T-helper 2 cell (primary cell): ENCODE data around the gene SPATA25.
"Not testable (repeated sequence)": the region's sequence is repeated elsewhere in the genome, so short reads cannot be mapped to it uniquely, and the experiment has no call there.

ENCODE experiments used
- DNase-seq, 5 experiments: peaks; one replicate each; pipeline versions ENCODE4 v3.0.0 to v3.0.0-alpha.2; 2012 to 2022

SPATA25 gene

GRCh38 chr20:45913116-45913515 is 25.7 kb upstream of the SPATA25 start:
- no peak for DNase-seq

- DNase-seq: no peak
These were observed 24.9 kb upstream of the SPATA25 start for GRCh38 chr20:45912344-45912682.

- peak in 2 of 5 experiments; percentile 41 to 47 for DNase-seq
These were observed 24.3 kb upstream of the SPATA25 start, which contains the start of gene PLTP for GRCh38 chr20:45911486-45912343. Gene PLTP, minus strand, starts transcription at chr20:45912155. Its CDS starts 703 bp downstream, at chr20:45911452.

- DNase-seq: peak; percentile 72 to 93 (median 81)
These were observed 23.5 kb upstream of the SPATA25 start for GRCh38 chr20:45910670-45911485.

- no peak for DNase-seq
These were observed 22.6 kb upstream of the SPATA25 start for GRCh38 chr20:45909817-45910669.

- no peak for DNase-seq
These were observed 21.9 kb upstream of the SPATA25 start for GRCh38 chr20:45909336-45909808.

GRCh38 chr20:45908084-45908483 is 20.7 kb upstream of the SPATA25 start:
- DNase-seq: no peak

GRCh38 chr20:45907219-45907948 is 20.0 kb upstream of the SPATA25 start:
- no peak for DNase-seq

- DNase-seq: no peak
These were observed 18.2 kb upstream of the SPATA25 start for GRCh38 chr20:45905505-45906079.

- no peak for DNase-seq
These were observed 17.4 kb upstream of the SPATA25 start for GRCh38 chr20:45904583-45905504.

- no peak for DNase-seq
These were observed 14.8 kb upstream of the SPATA25 start for GRCh38 chr20:45902199-45902701.

- DNase-seq: not testable (repeated sequence)
These were observed 13.9 kb upstream of the SPATA25 start for GRCh38 chr20:45901332-45901731.

- no peak for DNase-seq
These were observed 11.8 kb upstream of the SPATA25 start for GRCh38 chr20:45899046-45899835.

GRCh38 chr20:45898285-45898684 is 10.9 kb upstream of the SPATA25 start:
- no peak for DNase-seq

- DNase-seq: no peak
These were observed 10.3 kb upstream of the SPATA25 start for GRCh38 chr20:45897692-45898091.

- DNase-seq: no peak
These were observed 9.9 kb upstream of the SPATA25 start for GRCh38 chr20:45897289-45897688.

- DNase-seq: no peak
These were observed 9.3 kb upstream of the SPATA25 start for GRCh38 chr20:45896641-45897161.

- no peak for DNase-seq
These were observed 7.4 kb upstream of the SPATA25 start for GRCh38 chr20:45894797-45895196.

GRCh38 chr20:45893831-45894230 is 6.4 kb upstream of the SPATA25 start:
- no peak for DNase-seq
